ENCODE measurements around the gene IGF2BP2.

DNA sequence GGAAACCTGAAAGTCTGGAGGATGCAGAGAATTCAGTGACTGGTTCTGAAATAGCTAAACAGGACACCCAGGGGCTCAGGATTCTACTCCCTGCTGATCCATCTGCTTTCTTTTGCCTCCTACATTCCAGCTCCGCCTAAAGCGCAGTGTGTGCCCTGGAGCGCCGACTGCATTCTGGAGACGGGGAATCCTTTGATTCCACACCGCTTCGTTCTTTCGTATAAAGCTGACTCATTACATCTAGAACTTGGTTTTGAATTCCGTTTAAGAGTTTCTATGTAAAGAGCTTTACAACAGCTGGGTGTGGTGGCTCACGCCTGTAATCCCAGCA is 177.0 kb downstream of the IGF2BP2 start:
- no peak for TF ChIP-seq POLR2A (IDR thresholded peaks at IDR 0.05)
- TF ChIP-seq, protein P1, sequence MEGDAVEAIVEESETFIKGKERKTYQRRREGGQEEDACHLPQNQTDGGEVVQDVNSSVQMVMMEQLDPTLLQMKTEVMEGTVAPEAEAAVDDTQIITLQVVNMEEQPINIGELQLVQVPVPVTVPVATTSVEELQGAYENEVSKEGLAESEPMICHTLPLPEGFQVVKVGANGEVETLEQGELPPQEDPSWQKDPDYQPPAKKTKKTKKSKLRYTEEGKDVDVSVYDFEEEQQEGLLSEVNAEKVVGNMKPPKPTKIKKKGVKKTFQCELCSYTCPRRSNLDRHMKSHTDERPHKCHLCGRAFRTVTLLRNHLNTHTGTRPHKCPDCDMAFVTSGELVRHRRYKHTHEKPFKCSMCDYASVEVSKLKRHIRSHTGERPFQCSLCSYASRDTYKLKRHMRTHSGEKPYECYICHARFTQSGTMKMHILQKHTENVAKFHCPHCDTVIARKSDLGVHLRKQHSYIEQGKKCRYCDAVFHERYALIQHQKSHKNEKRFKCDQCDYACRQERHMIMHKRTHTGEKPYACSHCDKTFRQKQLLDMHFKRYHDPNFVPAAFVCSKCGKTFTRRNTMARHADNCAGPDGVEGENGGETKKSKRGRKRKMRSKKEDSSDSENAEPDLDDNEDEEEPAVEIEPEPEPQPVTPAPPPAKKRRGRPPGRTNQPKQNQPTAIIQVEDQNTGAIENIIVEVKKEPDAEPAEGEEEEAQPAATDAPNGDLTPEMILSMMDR (IDR thresholded peaks at IDR 0.05): no peak
